MCF 10A (cell line): ENCODE measurements around the gene SQOR. TPM values are rescaled to one million over a fixed set of nuclear protein-coding genes. Genes with fewer than 3 reads are reported as not detected.

Experiments used
- Bru-seq: library from RNA; stranded (reverse); fragments of 400-500 nt; gene quantifications from one replicate; lab custom pipeline; 2021; lab: Mats Ljungman, UMichigan
- BruChase-seq, 2 experiments: library from RNA; stranded (reverse); fragments of 400-500 nt; gene quantifications; one replicate each; lab custom pipeline; 2021; lab: Mats Ljungman, UMichigan
- BruUV-seq: library from RNA; stranded (reverse); fragments of 400-500 nt; replicated peaks from 2 replicates; lab custom pipeline; 2021; lab: Mats Ljungman, UMichigan
- CTCF ChIA-PET: fragments of 300-600 bp; sonication (Branson Sonifier 250); formaldehyde crosslinking; extraction: SDS; loops from one replicate; lab custom pipeline; 2021; ENCODE audit warnings: antibody characterized with exemption, inconsistent platforms; lab: Yijun Ruan, JAX
- POLR2A ChIA-PET: fragments of 300-600, 350-650 bp; sonication (Branson Sonifier 250); formaldehyde crosslinking; extraction: SDS; loops from one replicate; lab custom pipeline; 2020; ENCODE audit warnings: antibody characterized with exemption, inconsistent platforms; lab: Yijun Ruan, JAX
- DNase-seq: peaks from one replicate; pipeline ENCODE4 v3.0.0-alpha.2; 2018; ENCODE audit not compliant: unreplicated experiment
- H3K27ac Mint-ChIP-seq: one replicate; pipeline ENCODE4 v1.8.0; 2022; ENCODE audit warnings: mild to moderate bottlenecking, low read depth, mixed read lengths; ENCODE audit not compliant: unreplicated experiment
- H3K27me3 Mint-ChIP-seq: one replicate; pipeline ENCODE4 v1.8.0; 2022; ENCODE audit warnings: mixed read lengths; ENCODE audit not compliant: insufficient read depth, unreplicated experiment
- H3K36me3 Mint-ChIP-seq: one replicate; pipeline ENCODE4 v1.8.0; 2022; ENCODE audit warnings: mild to moderate bottlenecking, moderate library complexity, mixed read lengths; ENCODE audit not compliant: insufficient read depth, unreplicated experiment
- H3K4me1 Mint-ChIP-seq: one replicate; pipeline ENCODE4 v1.8.0; 2022; ENCODE audit warnings: mixed read lengths; ENCODE audit not compliant: insufficient read depth, unreplicated experiment
- H3K4me3 Mint-ChIP-seq: one replicate; pipeline ENCODE4 v1.8.0; 2022; ENCODE audit warnings: mild to moderate bottlenecking, moderate library complexity, mixed read lengths; ENCODE audit not compliant: unreplicated experiment
- H3K9me3 Mint-ChIP-seq: one replicate; pipeline ENCODE4 v1.8.0; 2022; ENCODE audit warnings: mixed read lengths; ENCODE audit not compliant: unreplicated experiment
- CTCF ChIP-seq: fragments of 200-600 bp; IDR thresholded peaks from one replicate; pipeline ENCODE4 v1.8.0; 2022; ENCODE audit warnings: antibody characterized with exemption, mild to moderate bottlenecking; ENCODE audit not compliant: unreplicated experiment
- intact Hi-C: fragments of 100-400 bp; cut with micrococcal nuclease; formaldehyde crosslinking; loops from 2 replicates; pipeline ENCODE4 v1.14.1; 2022
- long read RNA-seq: library from polyadenylated mRNA; stranded (forward); transcript quantifications from one replicate; pipeline ENCODE4 v2.0.0, GENCODE V29; 2022
- total RNA-seq: library from RNA; stranded (reverse); gene quantifications from 2 replicates; pipeline ENCODE4 v1.2.3, GENCODE V29; 2022

Gene SQOR
- 49.8 and 75.0 TPM in 2 replicates for total RNA-seq
- percentile 68 among the genes with signal in this experiment for Bru-seq, nascent RNA
- BruChase-seq, experiment 1, labeled RNA remaining after a 6-hour chase = percentile 73 among the genes with signal in this experiment
- BruChase-seq, experiment 2, labeled RNA remaining after a 2-hour chase = percentile 57 among the genes with signal in this experiment
- long read RNA-seq, transcript SQOR-201 (10 exons, 2,003 nt) = major isoform, 198 of 223 reads
- long read RNA-seq, partial matches to known transcripts = 8 of 223 reads
- long read RNA-seq, other reads (novel, unspliced or antisense) = 17 of 223 reads

- Mint-ChIP-seq H3K36me3 (peaks cover 8% of the 10 kb centered on the region), H3K9me3 (no peaks in the 10 kb centered on the region), H3K4me1 (peaks cover 34% of the 10 kb centered on the region), H3K4me3 (peak within 1 kb of the TSS; percentile 99), H3K27ac (peak within 1 kb of the TSS; percentile 92), H3K27me3 (no peaks in the 10 kb centered on the region)
- CTCF ChIA-PET = interaction anchor here (0.5 to 2.8 kb wide), 9 partner anchors 9 to 215 kb away, joined by 3 to 11 read pairs (median 5); no protein-coding TSS in a partner anchor
- intact Hi-C loops = no loop called here
- peak; percentile 90 for DNase-seq
- POLR2A ChIA-PET = interaction anchor here (0.6 to 3.3 kb wide), 10 partner anchors 8 to 248 kb away, joined by 3 to 56 read pairs (median 5); partner anchors contain the start of gene BLOC1S6
- BruUV-seq = no TSS peak
- TF ChIP-seq CTCF = no peak
These were observed at the start of gene SQOR for GRCh38 chr15:45634432-45635190. SQOR (plus strand) TSS chr15:45635029; CDS start chr15:45658924, 23,895 bp downstream.

- CTCF ChIA-PET = interaction anchor here (0.5 to 4.8 kb wide), 6 partner anchors 11 to 1554 kb away, joined by 3 to 35 read pairs (median 4); no protein-coding TSS in a partner anchor
- BruUV-seq = no TSS peak
- intact Hi-C loops = no loop called here
- Mint-ChIP-seq H3K27me3 (peaks cover 11% of the 10 kb centered on the region), H3K36me3 (peaks cover 5% of the 10 kb centered on the region), H3K9me3 (no peaks in the 10 kb centered on the region), H3K4me3 (peak overlapping the region; percentile 73), H3K4me1 (peaks cover 16% of the 10 kb centered on the region), H3K27ac (no peak overlapping the region)
- POLR2A ChIA-PET = interaction anchor here (0.6 to 4.1 kb wide), 6 partner anchors 11 to 363 kb away, joined by 3 to 29 read pairs (median 12); a partner anchor contains a TSS
- DNase-seq = no peak
- TF ChIP-seq CTCF = no peak
These were observed 49.6 kb upstream of the SQOR start for GRCh38 chr15:45585069-45585791.

GRCh38 chr15:45586125-45586524, 48.7 kb upstream of the SQOR start:
- peaks cover 11% of the 10 kb centered on the region for H3K27me3 Mint-ChIP-seq
- peaks cover 16% of the 10 kb centered on the region for H3K4me1 Mint-ChIP-seq
- DNase-seq = no peak
- peak overlapping the region; percentile 100 for H3K27ac Mint-ChIP-seq
- no peaks in the 10 kb centered on the region for H3K9me3 Mint-ChIP-seq
- H3K4me3 Mint-ChIP-seq = peak overlapping the region; percentile 73
- H3K36me3 Mint-ChIP-seq = peaks cover 5% of the 10 kb centered on the region
- ChIA-PET CTCF (interaction anchor here (0.6 to 4.8 kb wide), 10 partner anchors 12 to 1904 kb away, joined by 3 to 35 read pairs (median 4); no protein-coding TSS in a partner anchor), POLR2A (interaction anchor here (0.7 to 4.1 kb wide), 19 partner anchors 10 to 423 kb away, joined by 3 to 51 read pairs (median 6); partner anchors contain the start of gene SQOR)
- intact Hi-C loops = loop anchor here (2.0 kb wide), 1 partner anchor 63 kb away; the partner anchor contains the start of gene SLC30A4
- no TSS peak for BruUV-seq
- TF ChIP-seq CTCF = no peak
